Measurements from ENCODE around the gene MGME1.
"Not testable (repeated sequence)": the region's sequence is repeated elsewhere in the genome, so short reads cannot be mapped to it uniquely, and the experiment has no call there.

Gene MGME1

DNA sequence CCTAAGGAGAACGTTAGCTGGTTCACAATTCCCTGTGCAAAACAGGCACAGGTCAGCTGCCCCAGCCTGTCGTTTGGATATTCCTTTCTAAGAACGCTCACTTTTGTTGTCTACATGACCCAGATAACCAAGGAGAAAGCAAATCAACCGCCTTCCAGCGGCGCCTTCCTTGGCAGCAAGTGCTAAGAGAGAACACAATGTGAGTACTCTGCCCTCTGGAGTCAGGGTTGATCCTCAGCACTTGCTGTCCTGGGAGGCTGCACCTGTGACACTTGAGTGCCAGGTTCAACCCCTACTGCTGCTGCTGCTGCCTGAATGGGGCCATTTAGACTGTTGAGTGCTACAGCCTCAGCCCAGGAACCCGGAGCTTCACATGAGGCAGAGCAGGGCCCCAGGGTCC, 52.1 kb downstream of the MGME1 start:
- DNase-seq (ENCODE audit: low read depth): no peak

DNA sequence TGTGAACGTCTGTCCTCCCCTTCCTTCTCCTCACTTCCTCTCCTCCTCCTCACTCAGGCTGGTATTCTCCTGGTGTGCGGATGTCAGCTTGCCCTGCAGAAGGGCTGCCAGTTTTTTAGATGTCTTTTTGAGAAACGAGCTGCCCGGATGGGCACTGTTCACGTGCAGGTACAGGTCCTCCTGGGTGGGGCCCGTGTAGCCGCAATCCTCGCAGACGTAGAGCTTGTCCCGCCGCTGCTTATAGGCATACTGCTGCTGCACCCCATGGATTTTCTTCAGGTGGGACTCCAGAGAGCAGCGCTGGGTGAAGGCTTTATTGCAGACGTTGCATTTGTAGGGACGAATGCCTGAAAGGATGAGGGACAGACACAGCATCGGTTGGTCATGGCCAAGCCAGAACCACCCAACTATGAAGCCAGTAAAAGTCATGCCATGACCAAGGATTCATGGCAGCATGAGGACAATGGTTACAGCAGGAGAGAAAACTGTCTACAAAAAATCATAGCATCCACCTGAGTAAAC, 55.8 kb downstream of the MGME1 start:
- DNase-seq (ENCODE audit: low read depth): no peak

DNA sequence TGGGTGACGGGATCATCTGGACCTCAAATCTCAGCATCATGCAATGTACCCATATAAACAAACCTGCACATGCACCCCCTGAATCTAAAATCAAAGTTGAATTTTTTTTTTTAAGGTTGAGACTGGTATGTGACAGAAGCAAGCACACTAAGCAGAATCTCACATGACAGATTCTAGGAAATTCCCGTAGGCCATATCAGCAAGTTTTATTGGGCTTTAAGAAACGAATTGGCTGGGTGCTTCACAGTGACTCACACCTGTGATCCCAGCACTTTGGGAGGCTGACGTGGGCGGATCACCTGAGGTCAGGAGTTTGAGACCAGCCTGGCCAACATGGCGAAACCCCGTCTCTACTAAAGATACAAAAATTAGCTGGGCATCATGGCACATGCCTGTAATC, 58.2 kb downstream of the MGME1 start:
- DNase-seq (ENCODE audit: low read depth): not testable (repeated sequence)

DNA sequence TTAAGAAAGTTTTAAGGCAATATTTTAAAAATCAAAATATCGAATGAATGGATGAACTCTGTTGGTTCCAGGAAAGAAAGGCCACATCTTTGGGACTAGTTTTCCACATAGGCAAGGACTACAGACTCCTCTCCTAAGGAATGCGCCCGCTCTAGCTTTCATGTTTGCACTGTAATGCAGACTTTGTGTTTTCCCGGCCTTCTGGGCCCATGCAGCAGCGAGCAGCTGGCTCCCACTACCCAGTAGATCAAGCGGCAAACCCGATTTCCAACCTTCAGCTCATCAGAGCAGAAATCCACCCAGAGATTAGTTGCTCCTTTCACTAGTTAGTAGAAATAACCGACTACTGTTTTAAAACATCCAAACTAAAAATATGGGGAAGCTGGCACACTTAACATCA, 61.2 kb downstream of the MGME1 start:
- DNase-seq (ENCODE audit: low read depth): no peak

DNA sequence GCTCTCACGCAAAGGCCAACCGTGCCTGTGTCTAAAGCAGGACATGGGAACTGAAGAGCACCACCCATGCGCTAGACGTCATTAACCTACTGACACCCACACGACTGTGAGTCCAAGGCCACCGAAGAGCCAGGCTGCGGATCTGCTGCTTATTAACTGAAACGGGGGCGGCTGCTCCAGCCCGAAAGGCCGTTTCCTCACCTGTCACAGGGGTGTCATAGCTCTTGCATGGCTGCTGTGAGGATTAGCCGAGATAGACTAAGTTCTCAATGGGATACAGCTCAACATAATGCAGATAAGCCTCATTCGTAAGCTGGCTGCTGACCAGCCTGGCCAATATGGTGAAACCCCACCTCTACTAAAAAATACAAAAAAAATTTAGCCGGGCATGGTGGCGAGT, 62.2 kb downstream of the MGME1 start:
- no peak for DNase-seq (ENCODE audit: low read depth)

DNA sequence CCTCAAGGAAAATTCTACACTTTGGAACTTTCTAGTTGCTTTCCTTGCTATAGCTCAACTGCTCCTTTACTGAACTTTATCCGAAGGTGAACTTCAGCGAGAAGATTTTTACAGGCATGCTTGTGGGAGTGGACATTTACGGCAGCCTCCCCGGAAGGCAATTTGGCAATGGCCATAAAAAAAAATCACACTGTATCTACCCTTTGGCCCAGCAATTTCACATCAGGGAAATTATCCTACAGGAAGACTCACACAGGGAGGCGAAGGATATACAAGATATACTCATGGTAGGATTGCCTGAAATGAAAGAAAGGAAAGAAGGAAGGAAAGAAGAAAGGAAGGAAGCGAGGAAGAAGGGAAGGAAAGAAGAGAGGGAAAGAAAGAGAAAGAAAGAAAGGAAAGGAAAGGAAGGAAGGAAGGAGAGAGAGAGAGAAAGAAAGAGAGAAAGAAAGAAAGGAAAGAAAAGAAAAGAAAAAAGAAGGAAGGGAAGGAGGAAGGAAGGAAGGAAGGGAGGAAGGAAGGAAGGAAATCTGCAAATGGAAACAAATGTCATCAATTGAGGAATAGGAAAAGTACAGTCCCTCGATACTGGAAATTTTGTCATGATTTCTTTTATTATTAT, 63.2 kb downstream of the MGME1 start:
- no peak for DNase-seq (ENCODE audit: low read depth)

DNA sequence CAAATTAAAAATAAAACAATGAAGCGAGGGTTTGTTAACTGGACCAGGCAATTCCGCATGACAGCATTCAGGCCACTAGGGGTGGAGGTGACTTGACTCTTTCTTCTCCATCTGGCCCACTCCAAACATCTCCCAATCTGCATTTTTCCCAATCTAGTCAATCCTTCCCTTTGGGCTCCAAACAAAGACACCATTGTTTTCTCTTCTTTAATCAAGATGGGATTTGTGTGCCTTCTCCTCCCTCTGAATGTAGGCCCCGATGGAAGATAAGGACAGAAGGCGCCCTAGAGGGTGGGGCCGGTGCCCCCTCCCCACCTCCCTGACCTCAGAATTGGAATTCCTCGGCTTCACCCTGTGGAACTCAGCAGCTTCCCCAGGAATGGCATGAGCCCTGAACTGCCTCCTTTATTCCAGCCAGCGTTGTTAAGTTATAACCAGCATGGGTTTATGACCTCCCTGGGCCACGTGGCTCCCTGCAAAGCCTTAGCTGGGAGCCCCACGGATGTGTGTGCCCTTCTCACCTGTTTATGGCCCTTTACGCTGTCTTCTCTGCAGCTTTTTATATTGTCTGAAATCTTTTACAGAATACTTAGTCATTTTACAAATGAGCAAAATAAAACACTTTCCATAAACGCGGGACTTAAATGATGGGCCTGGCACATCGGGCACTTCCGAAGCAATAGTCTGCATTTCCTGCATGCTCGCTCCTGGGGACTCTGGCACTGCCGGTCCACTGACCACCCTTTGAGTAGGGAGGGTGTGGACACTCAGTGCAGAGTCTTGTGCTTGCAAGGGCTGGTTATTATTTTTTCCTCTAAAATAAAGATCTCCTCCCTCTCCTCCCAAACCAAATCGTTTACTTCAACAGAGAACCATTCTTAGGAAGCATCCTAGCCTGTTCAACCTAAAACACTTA, 64.4 kb downstream of the MGME1 start:
- peak; percentile 15 for DNase-seq (ENCODE audit: low read depth)

DNA sequence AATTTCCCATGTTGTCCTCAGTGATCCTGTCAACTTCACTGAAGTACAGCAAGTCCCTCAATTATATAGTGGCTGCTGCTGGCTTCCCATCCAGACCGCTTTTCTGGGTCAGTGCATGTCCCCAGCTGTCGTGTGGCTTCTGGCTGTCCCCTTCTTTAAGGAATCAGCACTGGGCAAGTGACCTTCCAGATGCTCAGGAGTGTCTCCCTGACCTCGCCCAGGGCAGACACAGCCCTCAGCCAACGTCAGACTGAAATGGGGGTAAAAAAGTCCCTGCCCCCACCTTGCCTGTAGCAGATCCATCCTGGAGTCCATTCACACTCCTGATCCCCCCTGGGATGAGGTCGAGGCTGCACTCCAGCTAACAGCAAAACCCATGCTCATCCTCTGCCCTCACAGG, 65.2 kb downstream of the MGME1 start:
- DNase-seq (ENCODE audit: low read depth): no peak

DNA sequence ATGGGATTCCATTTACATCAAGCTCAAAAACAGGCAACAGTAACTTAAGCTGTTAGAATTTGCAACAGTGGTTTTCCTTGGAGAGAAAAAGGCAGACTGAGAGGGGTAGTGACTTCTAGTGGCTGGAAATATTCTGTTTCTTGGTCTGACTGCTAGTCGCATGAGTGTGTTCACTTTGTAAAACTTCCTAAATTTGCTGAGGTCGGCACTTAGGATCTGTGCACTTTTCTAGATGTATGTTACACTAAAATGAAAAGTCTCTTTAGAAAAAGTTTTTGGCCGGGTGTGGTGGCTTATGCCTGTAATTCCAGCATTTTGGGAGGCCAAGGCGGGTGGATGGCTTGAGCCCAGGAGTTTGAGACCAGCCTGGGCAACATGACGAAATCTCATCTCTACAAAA, 70.2 kb downstream of the MGME1 start:
- no peak for DNase-seq (ENCODE audit: low read depth)

All from ELR (cell line).